Measurements from ENCODE around the gene BHMT.
A peak's percentile ranks its signal among the peaks of the same experiment; 100 is the strongest.

Gene BHMT

DNA sequence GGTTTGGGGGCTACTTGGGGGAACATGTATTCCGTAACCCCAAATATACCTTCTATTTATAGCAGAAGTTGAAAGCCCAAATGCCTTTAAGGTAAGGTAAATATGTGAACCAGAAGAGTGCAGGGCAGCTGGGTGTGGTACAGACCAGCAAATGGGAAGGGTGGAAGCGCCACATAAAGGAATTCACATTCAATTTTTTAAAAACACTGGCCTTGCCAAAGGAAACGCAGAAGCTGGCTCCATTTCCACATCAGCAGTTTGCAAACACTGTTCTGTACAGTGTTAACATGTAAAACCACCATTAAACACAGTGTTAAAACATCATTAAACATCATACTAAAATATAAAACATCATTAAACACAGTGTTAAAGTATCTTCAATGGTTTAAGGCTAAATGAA lies 3.5 kb upstream of the BHMT start:
- TF ChIP-seq, protein P1, sequence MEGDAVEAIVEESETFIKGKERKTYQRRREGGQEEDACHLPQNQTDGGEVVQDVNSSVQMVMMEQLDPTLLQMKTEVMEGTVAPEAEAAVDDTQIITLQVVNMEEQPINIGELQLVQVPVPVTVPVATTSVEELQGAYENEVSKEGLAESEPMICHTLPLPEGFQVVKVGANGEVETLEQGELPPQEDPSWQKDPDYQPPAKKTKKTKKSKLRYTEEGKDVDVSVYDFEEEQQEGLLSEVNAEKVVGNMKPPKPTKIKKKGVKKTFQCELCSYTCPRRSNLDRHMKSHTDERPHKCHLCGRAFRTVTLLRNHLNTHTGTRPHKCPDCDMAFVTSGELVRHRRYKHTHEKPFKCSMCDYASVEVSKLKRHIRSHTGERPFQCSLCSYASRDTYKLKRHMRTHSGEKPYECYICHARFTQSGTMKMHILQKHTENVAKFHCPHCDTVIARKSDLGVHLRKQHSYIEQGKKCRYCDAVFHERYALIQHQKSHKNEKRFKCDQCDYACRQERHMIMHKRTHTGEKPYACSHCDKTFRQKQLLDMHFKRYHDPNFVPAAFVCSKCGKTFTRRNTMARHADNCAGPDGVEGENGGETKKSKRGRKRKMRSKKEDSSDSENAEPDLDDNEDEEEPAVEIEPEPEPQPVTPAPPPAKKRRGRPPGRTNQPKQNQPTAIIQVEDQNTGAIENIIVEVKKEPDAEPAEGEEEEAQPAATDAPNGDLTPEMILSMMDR (IDR thresholded peaks at IDR 0.05; ENCODE audit: low read depth, low read length, missing control alignments) = no peak
- no peak overlapping the region for H3K27ac ChIP-seq
- peaks cover 23% of the 10 kb centered on the region for H3K27me3 ChIP-seq (replicated peaks)
- in situ Hi-C loops (cut with HindIII; ENCODE audit: low pct_ligation_motif_present, low sequenced_read_pairs) = no loop called here
- no peak overlapping the region for H3K4me3 ChIP-seq (ENCODE audit: low read depth, low read length)
- H3K36me3 ChIP-seq (replicated peaks) = no peaks in the 10 kb centered on the region
- no peak for DNase-seq

DNA sequence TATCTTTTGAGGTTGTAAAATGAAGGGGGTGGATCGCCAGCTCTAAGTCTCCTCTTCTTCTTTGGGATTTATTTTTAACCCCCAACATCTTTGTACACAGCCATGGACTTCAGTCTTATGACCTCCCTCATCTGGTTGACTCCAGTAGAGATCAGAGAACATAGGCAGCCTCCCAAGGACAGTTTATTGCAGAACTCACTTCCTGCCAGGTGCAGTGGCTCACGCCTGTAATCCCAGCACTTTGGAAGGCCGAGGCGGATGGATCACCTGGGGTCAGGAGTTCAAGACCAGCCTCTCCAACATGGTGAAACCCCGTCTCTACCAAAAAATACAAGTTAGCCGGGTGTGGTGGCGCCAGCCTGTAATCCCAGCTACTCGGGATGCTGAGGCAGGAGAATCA lies 2.8 kb upstream of the BHMT start:
- in situ Hi-C loops (cut with HindIII; ENCODE audit: low pct_ligation_motif_present, low sequenced_read_pairs) = no loop called here
- Histone ChIP-seq H3K27ac (no peak overlapping the region), H3K4me3 (ENCODE audit: low read depth, low read length) (no peak overlapping the region), H3K36me3 (replicated peaks) (no peaks in the 10 kb centered on the region), H3K27me3 (replicated peaks) (peaks cover 30% of the 10 kb centered on the region)
- DNase-seq = no peak
- TF ChIP-seq, protein P1 (IDR thresholded peaks at IDR 0.05; ENCODE audit: low read depth, low read length, missing control alignments) = no peak

DNA sequence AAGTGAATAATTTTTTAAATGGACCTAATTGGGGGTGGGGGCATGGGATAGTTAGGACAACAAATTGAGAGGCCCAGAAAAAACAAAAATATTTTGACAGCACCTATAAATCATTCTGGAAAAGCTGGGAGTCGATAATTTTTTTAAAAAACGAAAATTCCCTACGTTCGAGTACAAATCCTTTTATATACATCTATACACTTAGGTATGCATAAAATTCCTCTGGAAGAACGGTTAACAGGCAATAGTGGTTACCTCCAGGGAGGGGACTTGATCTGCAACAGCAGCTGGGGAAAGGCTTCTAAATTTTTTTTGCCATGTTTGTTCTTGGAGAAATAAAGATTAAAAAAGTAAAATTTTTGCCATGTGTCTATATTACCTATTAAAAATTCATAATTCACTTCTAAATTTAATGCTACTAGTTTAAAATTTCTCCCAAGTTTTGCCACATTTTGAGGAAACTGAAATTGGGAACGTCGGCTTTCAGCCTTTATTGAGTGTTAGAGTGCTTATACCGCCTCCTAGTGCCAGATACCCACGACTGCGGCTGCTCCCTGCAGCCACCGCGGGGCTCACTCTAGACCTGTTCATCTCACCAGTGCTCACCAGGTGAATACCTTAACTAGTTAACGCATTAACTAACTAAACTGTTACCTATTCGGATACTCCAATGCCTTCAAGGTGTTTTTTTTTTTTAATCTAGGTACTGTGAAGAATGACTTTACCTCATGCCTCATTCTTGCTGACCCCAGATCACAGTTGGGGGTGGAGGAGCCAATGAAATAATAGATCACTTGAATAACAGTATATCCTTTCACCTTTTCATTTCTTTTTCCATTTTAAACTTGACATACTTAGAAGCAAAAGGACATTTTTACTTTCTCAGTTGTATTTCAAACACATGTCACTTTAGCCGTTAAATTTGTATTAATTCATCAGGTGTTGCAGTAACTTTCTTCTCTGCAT lies 1.8 kb upstream of the BHMT start:
- TF ChIP-seq, protein P1 (IDR thresholded peaks at IDR 0.05; ENCODE audit: low read depth, low read length, missing control alignments) = peak; percentile 65
- in situ Hi-C loops (cut with HindIII; ENCODE audit: low pct_ligation_motif_present, low sequenced_read_pairs) = no loop called here
- H3K4me3 ChIP-seq (ENCODE audit: low read depth, low read length) = no peak overlapping the region
- H3K36me3 ChIP-seq (replicated peaks) = no peaks in the 10 kb centered on the region
- no peak overlapping the region for H3K27ac ChIP-seq
- no peak for DNase-seq
- H3K27me3 ChIP-seq (replicated peaks) = peaks cover 34% of the 10 kb centered on the region

DNA sequence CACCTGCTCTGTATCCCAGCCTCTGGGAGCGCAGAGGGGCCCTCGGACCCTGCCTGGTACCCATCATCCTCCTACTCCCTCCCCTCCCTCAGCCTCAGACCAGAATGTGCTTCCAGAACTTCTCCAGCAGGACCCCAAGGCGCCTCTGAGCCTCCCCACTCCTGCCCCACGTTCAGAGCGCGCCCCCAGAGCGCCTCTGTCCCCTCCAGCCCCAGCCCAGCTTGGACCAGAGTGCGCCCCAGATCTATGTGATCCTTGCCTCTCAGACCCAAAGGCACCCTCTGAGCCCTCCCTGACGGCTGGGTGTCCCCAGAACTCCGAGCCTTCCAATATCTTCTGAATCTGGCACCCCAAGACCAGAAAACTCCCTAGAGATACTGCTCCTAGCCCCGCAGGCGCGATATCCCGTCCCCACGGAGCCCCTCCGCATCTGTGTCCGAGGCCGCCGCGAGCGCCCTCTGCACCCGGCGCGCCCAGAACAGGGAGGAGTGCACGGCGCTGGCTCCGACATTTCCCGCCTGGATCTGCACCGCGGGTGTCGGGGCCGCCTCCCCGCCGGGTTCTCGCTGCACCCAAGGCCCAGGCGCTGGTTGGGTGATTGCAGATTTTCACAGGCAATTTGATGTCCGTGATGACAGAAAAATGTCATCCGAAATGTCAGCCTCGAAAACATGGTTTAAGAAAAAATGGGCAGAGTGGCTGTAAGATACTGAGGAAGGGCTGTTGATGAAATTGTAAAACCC lies 522 bp downstream of the BHMT start:
- TF ChIP-seq, protein P1 (IDR thresholded peaks at IDR 0.05; ENCODE audit: low read depth, low read length, missing control alignments) = no peak
- in situ Hi-C loops (cut with HindIII; ENCODE audit: low pct_ligation_motif_present, low sequenced_read_pairs) = no loop called here
- no peak overlapping the region for H3K27ac ChIP-seq
- H3K36me3 ChIP-seq (replicated peaks) = no peaks in the 10 kb centered on the region
- H3K4me3 ChIP-seq (ENCODE audit: low read depth, low read length) = no peak overlapping the region
- peaks cover 34% of the 10 kb centered on the region for H3K27me3 ChIP-seq (replicated peaks)
- DNase-seq = no peak

DNA sequence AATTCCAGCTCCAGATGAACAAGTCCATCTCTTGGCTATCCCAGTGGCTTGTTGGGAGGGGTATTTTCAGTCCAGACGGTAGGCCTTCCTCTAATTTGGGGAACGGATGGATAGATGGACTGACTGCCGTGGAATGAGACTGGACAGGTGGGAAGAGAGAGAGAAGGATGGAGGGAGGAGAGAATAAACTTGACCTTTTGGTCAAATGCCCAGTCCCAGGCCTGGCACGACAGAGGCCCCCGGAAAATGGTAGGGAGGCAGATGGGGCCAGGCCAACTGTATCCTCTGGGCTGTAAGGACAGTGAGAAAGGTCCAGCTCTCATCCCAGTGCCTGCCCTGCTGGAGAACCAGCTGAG lies 1.1 kb downstream of the BHMT start:
- no peak for DNase-seq
- in situ Hi-C loops (cut with HindIII; ENCODE audit: low pct_ligation_motif_present, low sequenced_read_pairs) = no loop called here
- H3K36me3 ChIP-seq (replicated peaks) = no peaks in the 10 kb centered on the region
- TF ChIP-seq, protein P1 (IDR thresholded peaks at IDR 0.05; ENCODE audit: low read depth, low read length, missing control alignments) = no peak
- peaks cover 32% of the 10 kb centered on the region for H3K27me3 ChIP-seq (replicated peaks)
- H3K4me3 ChIP-seq (ENCODE audit: low read depth, low read length) = no peak overlapping the region
- H3K27ac ChIP-seq = no peak overlapping the region
